Activated effector memory CD4-positive, alpha-beta T cell treated with Interleukin-2 at 50 U/mL for 16 hours (primary cell): ENCODE measurements around the gene MYO1F.
"Not testable (repeated sequence)": the region's sequence is repeated elsewhere in the genome, so short reads cannot be mapped to it uniquely, and the experiment has no call there.

Experiments
- DNase-seq: peaks from one replicate; pipeline ENCODE4 v3.0.0-alpha.2; 2020

Gene MYO1F

DNA sequence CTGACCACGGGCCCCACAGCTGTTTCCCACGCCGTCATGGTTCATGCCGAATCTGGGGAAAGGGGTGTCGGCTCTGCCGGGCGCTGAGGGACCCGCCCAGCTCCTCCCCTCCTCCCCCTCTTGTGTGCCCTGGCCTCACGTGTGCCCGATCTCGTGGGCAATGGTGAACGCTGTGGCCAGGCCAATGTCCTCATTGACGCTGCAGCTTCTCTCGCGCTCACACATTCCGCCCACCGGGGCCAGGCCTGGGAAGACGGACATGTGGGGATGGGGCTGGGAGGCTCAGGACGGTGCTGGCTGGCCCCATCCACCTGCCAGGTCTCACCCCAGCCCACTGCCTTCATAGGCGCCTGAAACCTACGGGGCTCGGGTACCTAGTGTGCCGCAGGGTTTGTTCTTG lies 18.9 kb upstream of the MYO1F start:
- DNase-seq: no peak

DNA sequence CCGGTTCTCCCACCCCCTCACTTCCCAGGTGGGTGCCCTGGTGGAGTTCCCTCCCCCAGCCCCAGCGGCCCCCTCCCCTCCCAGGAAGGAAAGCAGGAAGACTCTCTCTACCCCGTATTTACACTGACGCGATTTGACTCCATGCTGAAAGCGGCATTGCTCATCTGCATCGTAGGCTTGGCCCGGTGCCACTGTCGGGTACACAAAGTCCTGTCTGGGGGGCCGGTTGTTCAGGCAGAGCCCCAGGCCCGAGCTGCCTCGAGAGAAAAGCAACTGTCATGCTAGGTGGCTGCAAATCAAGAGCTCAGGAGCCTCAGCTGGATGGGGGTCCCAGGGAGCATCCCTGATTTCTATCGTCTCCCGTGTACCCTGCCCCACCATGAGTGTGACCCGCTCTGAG lies 18.4 kb upstream of the MYO1F start:
- no peak for DNase-seq

DNA sequence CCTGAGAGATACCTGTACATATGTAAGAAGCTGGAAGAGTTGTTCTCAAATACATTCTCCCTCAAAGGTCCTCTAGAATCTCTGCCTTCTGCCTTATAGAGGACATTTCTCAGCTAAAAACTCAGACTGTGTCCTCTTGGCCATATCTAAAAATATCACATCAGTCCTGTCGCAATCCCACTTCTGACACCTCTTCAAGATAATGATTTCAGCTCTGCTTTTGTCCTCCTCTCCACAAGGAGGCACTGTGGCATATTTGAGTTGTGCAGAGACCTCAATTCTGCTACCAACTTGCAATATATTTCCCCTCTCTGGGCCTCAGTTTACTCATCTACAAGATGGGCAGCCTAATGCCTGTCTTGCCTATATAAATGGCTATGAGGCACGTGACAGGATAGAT lies 16.7 kb upstream of the MYO1F start:
- DNase-seq: no peak

DNA sequence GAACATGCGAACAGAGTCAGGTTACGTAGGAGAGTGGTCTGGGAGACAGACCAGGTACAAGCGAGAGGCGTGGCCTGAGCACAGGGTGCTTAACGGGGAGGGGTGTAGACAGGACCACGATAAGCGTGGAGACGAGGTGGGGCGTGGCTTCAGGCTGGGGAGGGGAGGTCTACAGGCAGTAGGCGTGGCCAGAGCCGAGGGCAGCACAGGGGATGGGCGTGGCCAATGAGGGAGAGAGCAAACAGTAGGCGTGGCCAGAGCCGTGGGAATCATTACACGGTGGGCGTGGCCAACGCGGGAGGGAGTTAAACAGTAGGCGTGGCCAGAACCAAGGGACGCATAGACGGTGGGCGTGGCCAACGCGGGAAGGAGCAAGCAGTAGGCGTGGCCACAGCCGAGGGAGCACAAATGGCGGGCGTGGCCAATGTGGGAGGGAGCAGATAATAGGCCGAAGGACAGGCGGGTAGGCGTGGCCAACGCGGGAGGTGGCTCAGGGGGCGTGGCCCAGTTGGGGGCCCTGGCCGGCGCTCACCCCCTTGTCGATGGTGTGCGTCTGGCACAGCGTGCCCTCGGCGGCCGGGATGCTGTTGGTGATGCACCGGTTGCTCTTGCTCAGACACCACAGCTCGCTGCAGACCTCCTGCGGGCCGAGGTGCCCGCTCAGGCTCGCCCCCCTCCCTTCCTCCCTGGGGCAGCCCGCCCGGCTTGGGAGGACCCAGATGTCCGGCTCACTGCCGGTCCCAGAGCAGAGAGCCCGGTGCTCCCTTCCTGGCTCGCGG lies 15.2 kb upstream of the MYO1F start:
- DNase-seq: peak; percentile 89

DNA sequence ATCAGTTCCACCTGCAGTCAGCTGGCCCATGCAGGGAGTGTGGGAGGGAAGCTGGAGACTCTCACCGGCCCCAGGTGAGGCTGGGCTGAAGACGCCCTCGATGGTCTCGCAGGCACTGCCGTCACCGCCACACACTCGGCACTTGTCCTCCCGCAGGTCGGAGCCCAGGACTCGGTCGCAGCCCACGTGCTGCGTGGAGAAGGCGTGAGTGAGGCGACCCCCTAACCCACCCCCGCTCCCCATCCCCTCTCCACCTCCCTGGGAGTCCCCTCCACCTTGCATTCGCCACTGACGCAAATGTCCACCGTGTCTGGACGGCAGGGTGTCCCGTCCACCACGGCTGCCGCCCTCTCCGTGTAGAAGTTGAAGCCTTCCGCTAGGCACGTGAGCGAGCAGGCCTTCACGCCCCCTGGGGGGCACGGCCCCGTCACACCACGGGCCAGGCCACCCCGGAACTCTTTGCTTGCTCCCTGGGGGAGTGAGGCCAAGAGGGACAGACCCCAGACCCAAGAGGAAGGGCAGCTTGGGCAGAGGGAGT lies 12.0 kb upstream of the MYO1F start:
- no peak for DNase-seq

DNA sequence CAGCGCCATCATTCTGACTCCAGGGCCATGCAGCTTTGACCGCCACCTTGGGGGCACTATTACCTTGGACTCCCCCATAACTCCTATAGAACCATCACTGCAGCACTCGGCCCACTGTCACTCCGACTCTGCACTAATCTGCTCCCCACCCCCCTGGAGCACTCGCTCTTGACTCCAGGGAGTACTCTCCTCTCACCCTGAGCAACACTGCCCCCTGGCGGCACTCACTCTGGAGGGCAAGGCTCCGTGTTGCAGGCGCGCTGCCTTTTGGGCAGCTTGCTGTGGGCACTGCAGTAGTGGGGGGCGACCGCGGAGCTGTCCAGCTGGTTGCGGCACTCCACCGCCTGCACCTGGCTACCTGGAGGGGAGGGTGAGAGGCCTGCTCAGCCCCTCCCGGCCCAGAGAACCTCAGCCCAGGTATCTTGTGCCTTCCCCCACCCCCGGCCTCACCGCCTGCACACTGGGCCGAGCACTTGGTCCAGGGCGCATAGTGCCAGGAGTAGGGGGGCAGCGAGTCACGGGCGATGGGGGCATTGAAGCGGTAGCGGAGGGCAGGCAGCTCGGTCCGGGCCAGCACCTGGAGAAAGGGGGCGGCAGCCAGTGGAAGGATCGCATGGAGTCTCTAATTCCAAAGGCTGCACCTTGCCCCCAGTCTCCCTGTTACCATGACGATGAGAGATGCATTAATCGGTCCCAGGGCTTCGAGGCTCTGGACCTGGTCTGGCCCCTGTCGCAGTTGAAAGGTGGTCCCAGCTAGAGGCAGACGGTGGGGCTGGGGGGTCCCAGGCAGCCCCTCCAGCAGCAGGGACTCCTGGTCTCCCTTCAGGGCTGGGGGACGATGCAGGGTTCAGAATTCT lies 8.9 kb upstream of the MYO1F start:
- DNase-seq: peak; percentile 48

DNA sequence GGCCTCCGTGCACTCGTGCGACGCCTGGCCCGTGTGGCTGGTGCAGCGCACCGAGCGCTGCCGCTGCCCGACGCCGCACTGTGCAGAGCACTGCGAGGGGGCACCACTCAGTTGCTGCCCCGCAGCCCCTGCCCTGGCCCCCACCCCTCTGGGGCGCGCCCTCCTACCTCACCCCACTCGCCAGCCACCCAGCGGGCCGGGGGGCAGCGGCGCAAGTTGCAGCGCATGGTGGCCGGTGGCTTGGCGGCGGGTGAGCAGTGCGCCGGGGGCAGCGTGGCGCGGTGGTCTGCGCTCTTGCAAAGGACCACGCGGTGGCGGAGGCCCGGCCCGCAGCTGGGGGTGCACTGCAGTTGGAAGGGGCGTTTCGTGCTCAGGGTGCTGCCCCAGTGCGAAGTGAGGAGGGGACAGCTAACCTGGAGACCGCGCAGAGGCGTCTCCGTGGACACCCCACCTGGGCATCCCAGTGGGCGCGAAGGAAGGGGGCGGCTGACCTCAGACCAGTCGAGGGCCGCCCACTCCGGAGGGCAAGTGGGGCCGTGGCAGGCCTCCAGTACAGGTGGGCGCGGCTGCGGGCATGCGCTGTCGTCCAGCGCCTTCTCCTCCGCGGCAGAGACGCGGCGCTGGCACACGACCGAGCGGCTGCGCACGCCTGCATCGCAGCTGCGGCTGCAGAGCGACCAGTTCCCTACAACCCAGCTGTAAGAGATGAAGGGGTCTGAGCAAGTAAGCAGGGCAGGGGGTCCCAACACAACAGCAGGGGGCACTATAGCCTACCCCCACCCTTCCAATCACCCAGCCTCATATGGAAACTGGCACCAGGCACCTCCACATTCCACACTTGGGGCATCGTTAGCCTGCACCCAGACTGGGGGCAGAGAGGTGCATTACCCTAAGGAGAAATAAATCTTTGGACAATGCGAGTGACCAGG lies 8.0 kb upstream of the MYO1F start:
- DNase-seq: no peak

DNA sequence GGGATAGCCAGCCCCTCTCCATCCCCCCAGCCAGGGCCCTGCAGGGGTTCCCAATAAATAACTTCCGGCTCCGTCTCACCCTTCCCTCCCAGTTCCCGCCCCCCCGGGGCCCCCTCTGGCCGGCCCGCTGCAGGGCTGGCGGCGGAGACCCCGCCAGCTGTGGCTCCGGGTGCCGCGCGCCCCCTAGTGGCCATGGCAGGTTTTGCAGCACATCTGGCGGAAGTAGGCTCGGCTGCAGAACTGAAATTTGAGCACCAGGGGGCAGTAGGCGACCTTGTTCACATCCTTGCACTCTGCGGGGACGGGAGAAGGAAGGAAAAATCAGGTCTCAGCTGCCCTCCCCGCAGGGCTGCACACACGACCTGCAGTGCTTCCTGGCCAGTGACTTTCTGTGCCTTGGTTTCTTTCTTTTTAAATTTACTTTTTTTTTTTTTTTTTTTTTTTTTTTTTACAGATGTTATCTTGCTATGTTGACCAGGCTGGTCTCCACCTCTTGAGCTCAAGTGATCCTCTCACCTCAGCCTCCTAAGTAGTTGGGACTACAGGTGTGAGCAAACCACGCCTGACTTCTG lies 3.6 kb upstream of the MYO1F start:
- DNase-seq: peak; percentile 76

DNA sequence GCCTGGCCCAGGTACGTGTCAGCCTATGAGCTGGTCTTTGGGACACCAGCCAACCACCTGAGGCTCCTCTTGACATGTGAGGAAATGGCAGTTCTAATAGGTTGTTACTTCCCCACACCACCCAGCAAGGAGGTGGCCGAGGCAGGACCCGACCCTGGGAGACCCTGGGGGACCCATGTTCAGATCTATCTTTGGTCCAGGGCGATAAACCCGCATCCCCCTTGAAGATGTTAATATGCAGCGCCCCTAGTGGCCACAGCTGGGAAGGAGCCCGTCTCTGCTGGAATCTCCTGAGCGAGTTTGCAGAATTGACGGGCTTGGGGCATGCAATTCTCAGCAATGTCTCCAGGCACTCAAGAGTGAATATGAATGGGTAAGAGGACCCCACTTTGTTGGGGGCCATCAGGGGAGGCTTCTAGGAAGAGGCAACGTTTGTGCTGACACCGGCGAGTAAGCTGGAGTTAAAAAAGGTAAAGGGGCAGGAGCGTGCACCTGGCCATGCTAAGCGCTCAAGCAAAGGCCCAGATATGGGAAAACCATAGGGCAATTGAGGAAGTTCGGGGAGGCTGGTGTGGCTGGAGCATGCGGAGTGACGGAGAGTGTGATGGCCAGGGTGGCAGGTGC lies 1.5 kb upstream of the MYO1F start:
- peak; percentile 73 for DNase-seq

DNA sequence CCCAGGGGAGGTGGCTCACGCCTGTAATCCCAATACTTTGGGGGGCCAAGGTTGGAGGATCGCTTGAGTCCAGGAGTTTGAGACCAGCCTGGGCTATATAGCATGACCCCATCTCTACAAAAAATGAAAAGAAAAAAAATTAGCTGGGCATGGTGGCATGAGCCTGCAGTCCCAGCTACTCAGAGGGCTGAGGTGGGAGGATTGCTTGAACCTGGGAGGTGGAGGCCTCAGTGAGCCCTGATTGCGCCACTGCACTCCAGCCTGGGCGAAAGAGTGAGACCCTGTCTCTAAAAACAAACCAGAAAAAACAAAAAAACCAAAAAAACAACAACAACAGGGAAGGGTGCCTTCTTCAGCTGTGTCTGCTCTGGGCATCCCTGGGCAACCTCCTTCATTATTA lies 499 bp upstream of the MYO1F start:
- no peak for DNase-seq

DNA sequence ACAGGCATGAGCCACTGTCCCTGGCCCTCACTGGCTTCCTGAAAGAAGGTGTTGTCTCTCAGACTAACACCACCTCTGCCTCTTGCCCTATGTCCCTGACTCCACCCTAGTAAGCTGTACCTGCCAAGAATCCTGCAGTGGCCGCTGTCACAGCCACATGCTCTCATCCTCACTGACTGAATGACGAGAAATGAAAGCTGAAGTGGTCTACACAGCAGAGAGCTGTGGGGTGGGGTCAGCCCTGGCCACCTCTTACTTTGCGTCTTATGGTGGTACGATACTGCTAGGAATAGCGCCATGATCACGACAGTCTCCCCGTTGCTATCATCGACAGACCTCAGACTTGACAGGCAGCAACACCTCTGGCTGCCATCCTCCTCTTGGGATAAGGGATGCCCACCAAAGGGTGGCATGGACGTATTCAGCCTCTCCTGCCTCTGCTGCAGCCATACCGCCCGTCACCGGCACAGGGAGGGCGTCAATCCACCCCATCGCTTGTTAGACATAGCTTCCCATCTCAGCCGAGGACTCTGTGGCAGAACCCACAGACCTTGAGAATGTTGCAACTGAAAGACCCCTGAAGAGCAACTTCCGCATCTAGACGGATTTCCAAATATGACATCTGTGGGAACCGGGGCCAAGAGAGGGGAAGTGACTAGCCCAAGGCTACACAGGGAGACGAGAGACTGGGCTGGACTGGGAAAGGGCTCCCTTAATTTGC lies 809 bp downstream of the MYO1F start:
- peak; percentile 12 for DNase-seq

DNA sequence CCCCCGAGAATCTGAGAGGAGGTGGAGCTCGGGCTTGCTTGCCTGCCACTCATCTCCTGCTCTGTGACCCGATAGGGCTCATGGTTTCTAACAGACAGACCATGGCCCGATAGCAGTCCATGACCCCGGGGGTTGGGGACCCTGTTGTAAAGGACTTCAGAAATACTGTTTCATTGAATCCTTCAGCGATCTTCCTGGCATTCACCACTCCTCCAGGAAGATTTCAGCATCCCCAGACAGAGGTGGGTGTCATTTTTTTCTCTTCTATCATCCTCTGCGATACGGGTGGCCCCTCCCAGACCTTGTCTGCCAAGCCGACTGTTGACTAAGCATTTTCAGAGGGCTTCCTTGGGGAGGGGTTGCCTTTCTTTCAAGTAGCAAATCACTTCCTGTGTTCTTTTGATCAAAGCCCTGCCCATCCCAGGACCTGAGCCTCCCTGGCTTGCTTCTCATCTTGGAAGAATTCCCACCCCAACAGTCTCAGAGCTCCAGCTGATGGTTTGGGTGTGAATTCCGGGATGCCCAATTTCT lies 1.7 kb downstream of the MYO1F start:
- peak; percentile 59 for DNase-seq

DNA sequence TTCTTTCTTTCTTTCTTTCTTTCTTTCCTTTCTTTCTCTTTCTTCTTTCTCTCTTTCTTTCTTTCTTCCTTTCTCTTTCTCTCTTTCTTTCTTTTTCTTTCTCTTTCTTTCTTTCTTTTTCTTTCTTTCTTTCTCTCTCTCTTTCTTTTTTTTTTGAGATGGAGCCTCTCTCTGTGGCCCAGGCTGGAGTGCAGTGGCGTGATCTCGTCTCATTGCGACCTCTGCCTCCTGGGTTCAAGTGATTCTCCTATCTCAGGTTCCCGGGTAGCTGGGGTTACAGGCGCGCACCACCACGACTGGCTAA lies 2.7 kb downstream of the MYO1F start:
- not testable (repeated sequence) for DNase-seq

DNA sequence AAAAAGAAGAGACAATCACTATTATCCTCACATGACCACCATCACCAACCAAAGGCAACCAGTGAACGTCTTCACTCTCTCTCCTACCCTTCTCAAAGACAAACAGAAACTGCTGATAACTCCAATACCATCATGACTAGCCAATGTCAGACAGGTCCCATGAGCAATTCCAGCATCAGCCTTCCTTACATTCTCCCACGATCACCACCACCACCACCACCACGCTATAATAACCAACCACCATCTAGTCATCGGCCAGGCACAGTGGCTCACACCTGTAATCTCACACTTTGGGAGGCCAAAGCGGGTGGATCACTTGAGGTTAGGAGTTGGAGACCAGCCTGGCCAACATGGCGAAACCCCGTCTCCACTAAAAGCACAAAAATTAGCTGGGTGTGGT lies 3.9 kb downstream of the MYO1F start:
- DNase-seq: no peak

DNA sequence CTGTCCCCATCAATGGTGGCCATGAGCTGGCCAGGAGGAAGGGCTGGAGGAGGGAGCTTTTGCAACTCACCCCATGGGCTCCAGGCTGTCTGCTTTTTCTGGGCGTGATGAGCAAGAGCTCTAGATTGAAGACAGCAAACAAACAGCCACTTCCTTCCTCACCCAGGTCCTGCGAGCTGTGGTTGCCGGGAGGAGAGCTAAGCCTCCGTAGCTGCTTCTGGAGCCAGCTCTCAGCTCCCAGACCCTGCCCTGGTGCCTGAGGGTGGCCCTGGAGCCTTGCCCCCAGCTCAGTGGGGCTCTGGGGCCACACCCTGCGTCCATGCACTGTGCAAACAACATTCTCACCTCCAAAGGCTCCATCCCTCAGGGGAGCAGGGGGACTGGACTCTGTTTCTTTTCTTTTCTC lies 6.2 kb downstream of the MYO1F start:
- peak; percentile 63 for DNase-seq

DNA sequence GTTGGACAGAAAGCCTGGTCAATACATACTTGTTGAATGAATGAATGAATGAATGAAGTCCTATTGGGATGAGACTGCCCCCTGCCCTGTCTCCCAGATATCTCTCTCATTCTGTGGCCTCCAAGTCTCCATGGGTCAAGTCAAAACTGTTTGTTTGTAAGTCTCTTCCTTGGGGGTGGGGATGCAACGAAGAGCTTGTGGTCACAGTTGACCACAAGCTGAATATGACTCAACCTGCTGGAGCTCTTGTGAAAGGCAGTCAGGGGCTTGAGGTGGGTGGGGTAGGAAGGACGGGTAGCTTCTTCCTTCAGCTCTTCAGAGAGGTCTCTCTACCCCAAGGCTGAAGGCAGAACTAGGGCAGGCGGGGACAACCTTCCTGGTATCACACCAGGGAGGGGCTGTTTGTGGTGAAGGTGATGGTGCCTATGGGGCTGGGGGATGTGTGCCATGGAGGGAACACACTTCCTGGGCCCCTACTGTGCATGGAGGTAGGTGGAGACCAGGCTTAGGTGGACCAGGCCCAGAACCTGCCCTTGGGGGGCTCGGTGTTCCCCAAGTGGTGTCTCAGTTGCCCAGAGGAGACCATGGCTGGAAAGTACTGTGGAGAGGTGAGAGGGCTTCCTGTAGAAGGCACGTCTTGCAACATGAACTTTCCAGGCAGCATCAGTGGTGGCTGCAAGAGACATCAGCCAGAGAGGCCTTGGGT lies 8.0 kb downstream of the MYO1F start:
- DNase-seq: peak; percentile 73

DNA sequence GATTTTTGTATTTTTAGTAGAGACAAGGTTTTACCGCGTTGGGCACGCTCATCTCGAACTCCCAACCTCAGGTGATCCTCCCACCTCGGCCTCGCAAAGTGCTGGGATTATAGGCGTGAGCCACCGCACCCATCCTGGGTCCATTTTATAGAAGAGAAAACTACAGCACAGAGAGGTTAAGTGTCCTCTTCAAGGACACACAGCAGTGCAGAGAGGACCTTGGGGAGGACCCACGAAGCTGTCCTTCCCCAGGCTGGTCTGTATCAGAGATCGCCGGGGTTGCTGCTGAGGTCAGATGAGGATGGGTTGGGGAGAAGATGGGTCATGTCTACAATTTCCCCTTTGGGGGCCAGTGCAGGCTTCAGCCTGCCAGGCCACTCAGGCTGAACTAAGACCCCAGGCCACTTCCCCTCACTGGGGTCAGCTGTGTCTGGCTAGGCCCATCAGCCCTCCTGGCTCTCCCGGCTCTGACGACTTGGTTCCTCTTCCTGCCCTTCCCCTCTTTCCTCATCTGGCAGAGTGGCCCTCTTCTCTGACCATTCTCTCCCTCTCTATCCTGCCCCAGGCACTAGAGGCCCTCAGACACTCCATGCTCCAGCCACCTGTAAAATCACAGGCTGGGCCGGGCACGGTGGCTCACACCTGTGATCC lies 9.6 kb downstream of the MYO1F start:
- no peak for DNase-seq

DNA sequence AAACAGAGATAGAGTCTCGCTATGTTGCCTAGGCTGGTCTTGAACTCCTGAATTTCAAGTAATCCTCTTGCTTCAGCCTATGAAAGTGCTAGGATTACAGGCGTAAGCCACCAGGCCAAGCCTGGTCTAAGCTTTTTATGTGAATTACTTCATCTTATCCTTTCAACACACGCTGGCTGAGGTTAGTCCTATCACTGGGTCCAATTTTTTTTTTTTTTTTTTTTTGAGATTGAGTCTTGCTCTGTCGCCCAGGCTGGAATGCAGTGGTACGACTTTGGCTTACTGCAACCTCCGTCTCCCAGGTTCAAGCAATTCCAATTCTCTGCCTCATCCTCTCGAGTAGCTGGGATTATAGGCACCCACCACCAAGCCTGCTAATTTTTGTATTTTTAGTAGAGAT lies 10.4 kb downstream of the MYO1F start:
- no peak for DNase-seq

DNA sequence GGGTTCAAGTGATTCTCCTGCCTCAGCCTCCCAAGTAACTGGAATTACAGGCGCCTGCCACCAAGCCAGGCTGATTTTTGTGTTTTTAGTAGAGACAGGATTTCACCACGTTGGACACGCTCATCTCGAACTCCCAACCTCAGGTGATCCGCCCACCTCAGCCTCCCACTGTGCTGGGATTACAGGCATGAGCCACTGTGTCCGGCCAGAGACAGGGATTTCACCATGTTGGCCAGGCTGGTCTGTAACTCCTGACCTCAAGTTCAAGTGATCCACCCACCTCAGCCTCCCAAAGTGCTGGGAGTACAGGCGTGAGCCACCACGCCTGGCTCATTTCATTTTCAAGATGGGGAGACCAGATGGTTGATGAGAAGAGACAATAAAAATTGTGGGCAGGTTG lies 12.4 kb downstream of the MYO1F start:
- DNase-seq: not testable (repeated sequence)
